H1 (cell line): Measurements from ENCODE around the gene COL4A3. TPM values are rescaled to one million over a fixed set of nuclear protein-coding genes. Genes with fewer than 3 reads are reported as not detected.

Experiments
- EGR1 ChIP-seq: IDR thresholded peaks from 2 replicates; pipeline ENCODE4 v1.6.1; 2011; ENCODE audit warnings: low read depth, low read length, borderline replicate concordance
- GABPA ChIP-seq: IDR thresholded peaks from 2 replicates; pipeline ENCODE4 v1.6.1; 2011; ENCODE audit warnings: mild to moderate bottlenecking, low read length, moderate library complexity, borderline replicate concordance; ENCODE audit not compliant: insufficient read depth
- RNF2 ChIP-seq: fragments of 200-900, 300-1000 bp; sonication (generic); IDR thresholded peaks from 2 replicates; pipeline ENCODE4 v1.7.1; 2016; ENCODE audit warnings: borderline replicate concordance, low read depth, mild to moderate bottlenecking, antibody characterized with exemption, low read length; ENCODE audit not compliant: poor library complexity, severe bottlenecking; ENCODE audit errors: missing control alignments
- polyA plus RNA-seq, 7 experiments: library from polyadenylated mRNA; depleted of rRNA in 3 of 7; stranded (reverse) in 5 of 7; unstranded in 2 of 7; fragments of >200 nt in 5 of 7; fragments of 200-250 nt in 2 of 7; gene quantifications; 1 replicate in 5 of 7; 2 replicates in 1 of 7; 4 replicates in 1 of 7; pipeline versions ENCODE4 v1.2.1 to v1.2.3, GENCODE V29; 2011 to 2013; ENCODE audit warnings: missing spikeins in 2 of 7, mixed read lengths in 2 of 7
- total RNA-seq: library from RNA; stranded (reverse); fragmentation: NEBNext Ultra II Directional; extraction: Animal tissue kit (Norgen Biotek cat#: 25700); gene quantifications from 2 replicates; pipeline ENCODE4 v1.2.1, GENCODE V29; 2021

Gene COL4A3
- total and polyA plus RNA-seq, 2 of the 8 experiments (the other 6 are each of a cell fraction or from before 2014, with no cell fraction given) = 0.12 to 0.17 TPM

DNA sequence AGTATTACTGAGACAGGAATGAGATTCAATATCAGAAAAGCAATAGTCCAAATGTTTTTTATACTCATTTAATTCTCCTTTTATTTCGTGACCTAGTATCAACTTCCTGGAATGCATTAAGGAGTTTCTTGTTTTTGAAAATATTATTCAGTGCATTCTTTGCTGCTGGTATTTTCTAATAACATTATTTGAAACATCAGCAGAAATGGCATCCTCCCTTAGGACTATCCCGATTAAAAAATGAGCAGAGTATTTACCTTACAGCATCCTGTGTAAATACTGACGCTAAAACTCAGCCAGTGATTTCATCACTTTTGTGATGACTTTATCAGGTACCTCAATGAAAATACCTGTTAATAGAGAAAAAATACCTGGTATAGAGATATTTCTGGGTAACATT lies 16.3 kb downstream of the COL4A3 start (continued):
- TF ChIP-seq RNF2 = no peak
- no peak for TF ChIP-seq EGR1
- TF ChIP-seq GABPA = no peak
